Esophagus squamous epithelium (tissue), 4 donors: ENCODE measurements around the gene FBXO31.

ENCODE experiments used
- POLR2A ChIP-seq, 4 donors: fragments of 450-650 bp; IDR thresholded peaks; one replicate each; pipeline ENCODE4 v1.6.1; 2017; ENCODE audit warnings: antibody characterized with exemption in 4 of 4, mild to moderate bottlenecking in 4 of 4, moderate library complexity in 3 of 4
- TF ChIP-seq, protein P1 (sequence below), 6 experiments: fragments of 450-650 bp in 4 of 6; fragments of 200-600 bp in 2 of 6; sonication (generic) in 2 of 6; IDR thresholded peaks; one replicate each; pipeline ENCODE4 v1.5.1; 2016 to 2019; ENCODE audit warnings: antibody characterized with exemption in 6 of 6, mild to moderate bottlenecking in 4 of 6, moderate library complexity in 4 of 6

DNA sequence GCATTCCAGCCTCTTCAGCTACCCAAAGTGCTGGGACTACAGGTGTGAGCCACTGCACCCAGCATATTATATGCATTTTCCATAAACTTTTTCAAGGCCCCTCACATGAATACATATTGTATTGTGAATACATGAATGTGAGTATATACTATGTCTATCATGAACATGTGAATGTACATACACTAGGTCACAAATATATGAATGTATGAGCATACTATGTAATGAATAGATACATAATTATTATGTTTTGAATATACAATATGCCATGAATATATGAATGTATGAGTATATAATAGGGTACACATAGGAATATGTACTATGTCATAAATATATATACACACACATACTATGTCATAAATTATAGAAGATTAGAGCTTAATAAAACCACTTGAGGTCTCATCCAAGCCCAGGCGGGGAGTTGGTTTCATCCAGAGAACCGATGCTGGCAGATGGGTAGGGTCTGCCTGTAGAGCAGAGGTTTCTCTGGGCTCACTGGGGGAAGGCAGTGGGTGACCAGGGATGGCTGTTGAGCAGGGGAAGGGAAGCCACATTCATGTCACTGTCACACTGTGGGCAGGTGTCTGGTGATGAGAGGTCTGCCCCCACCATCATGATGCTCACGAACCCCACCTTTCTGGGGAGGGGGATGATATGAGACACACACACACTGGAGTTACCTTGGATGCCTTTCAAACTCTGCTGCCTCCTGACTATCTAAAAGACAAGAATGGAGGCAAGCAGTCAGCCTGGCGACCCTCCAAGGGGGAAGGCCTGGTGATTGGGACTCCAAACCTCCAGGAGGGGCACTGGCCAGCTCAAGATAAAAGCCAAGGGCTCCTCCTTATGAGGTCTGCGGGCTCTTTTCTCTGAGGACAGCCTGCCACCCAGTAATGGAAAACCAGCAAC lies 73.7 kb downstream of the FBXO31 start:
- TF ChIP-seq, protein P1, sequence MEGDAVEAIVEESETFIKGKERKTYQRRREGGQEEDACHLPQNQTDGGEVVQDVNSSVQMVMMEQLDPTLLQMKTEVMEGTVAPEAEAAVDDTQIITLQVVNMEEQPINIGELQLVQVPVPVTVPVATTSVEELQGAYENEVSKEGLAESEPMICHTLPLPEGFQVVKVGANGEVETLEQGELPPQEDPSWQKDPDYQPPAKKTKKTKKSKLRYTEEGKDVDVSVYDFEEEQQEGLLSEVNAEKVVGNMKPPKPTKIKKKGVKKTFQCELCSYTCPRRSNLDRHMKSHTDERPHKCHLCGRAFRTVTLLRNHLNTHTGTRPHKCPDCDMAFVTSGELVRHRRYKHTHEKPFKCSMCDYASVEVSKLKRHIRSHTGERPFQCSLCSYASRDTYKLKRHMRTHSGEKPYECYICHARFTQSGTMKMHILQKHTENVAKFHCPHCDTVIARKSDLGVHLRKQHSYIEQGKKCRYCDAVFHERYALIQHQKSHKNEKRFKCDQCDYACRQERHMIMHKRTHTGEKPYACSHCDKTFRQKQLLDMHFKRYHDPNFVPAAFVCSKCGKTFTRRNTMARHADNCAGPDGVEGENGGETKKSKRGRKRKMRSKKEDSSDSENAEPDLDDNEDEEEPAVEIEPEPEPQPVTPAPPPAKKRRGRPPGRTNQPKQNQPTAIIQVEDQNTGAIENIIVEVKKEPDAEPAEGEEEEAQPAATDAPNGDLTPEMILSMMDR (IDR thresholded peaks at IDR 0.05) = no peak
- TF ChIP-seq POLR2A (IDR thresholded peaks at IDR 0.05) = no peak
